GM23338 (cell line): ENCODE measurements around the gene C2orf42. TPM values are rescaled to one million over a fixed set of nuclear protein-coding genes. Genes with fewer than 3 reads are reported as not detected.

Experiments
- ATAC-seq: fragments of 200-7000 bp; cut with Tn5 transposase; 3 replicates; pipeline ENCODE4 v1.9.1; 2020
- DNase-seq: peaks from one replicate; pipeline ENCODE4 v3.0.0-alpha.2; 2015; ENCODE audit warnings: low spot score
- H2AFZ ChIP-seq: fragments of 200-600 bp; sonication (generic); 2 replicates; pipeline ENCODE4 v1.8.0; 2016; ENCODE audit warnings: antibody characterized with exemption, mild to moderate bottlenecking, moderate library complexity
- H3F3A ChIP-seq: fragments of 200-600 bp; sonication (generic); replicated peaks from 2 replicates; pipeline ENCODE4 v1.8.0; 2017; ENCODE audit warnings: antibody characterized with exemption, mixed run types, low read depth
- H3K27ac ChIP-seq: fragments of 200-600 bp; sonication (generic); 2 replicates; pipeline ENCODE4 v1.6.1; 2016; ENCODE audit warnings: low read depth
- H3K27me3 ChIP-seq: fragments of 200-600 bp; sonication (generic); 2 replicates; pipeline ENCODE4 v1.8.0; 2016; ENCODE audit warnings: mild to moderate bottlenecking, mixed run types, moderate library complexity; ENCODE audit not compliant: insufficient read depth
- H3K36me3 ChIP-seq: fragments of 200-600 bp; sonication (generic); 2 replicates; pipeline ENCODE4 v1.8.0; 2016; ENCODE audit warnings: mild to moderate bottlenecking; ENCODE audit not compliant: insufficient read depth
- H3K4me1 ChIP-seq: fragments of 200-600 bp; sonication (generic); 2 replicates; pipeline ENCODE4 v1.8.0; 2016; ENCODE audit warnings: mild to moderate bottlenecking, moderate library complexity; ENCODE audit not compliant: insufficient read depth
- H3K4me2 ChIP-seq: fragments of 200-600 bp; sonication (generic); 2 replicates; pipeline ENCODE4 v1.7.1; 2017; ENCODE audit warnings: mixed run types
- H3K4me3 ChIP-seq: fragments of 200-600 bp; sonication (generic); 2 replicates; pipeline ENCODE4 v1.6.1; 2016; ENCODE audit warnings: mixed run types
- H3K79me2 ChIP-seq: fragments of 200-600 bp; sonication (generic); replicated peaks from 2 replicates; pipeline ENCODE4 v1.8.0; 2017; ENCODE audit warnings: mild to moderate bottlenecking; ENCODE audit not compliant: insufficient read depth
- H3K9me2 ChIP-seq: fragments of 200-600 bp; sonication (generic); 2 replicates; pipeline ENCODE4 v1.8.0; 2017; ENCODE audit not compliant: insufficient read depth
- H4K20me1 ChIP-seq: fragments of 200-600 bp; sonication (generic); replicated peaks from 2 replicates; pipeline ENCODE4 v1.8.0; 2017; ENCODE audit warnings: mild to moderate bottlenecking; ENCODE audit not compliant: insufficient read depth
- H3K27ac Mint-ChIP-seq: 2 replicates; pipeline ENCODE4 v1.8.0; 2020; ENCODE audit warnings: inconsistent platforms, mild to moderate bottlenecking, moderate library complexity, mixed read lengths
- H3K27me3 Mint-ChIP-seq: 3 replicates; pipeline ENCODE4 v1.8.0; 2022; ENCODE audit warnings: low read depth, mild to moderate bottlenecking, moderate library complexity, mixed read lengths, inconsistent platforms; ENCODE audit not compliant: insufficient read depth, poor library complexity
- H3K36me3 Mint-ChIP-seq: 3 replicates; pipeline ENCODE4 v1.8.0; 2021; ENCODE audit warnings: low read depth, mild to moderate bottlenecking, inconsistent platforms, moderate library complexity, mixed read lengths
- H3K4me1 Mint-ChIP-seq: 3 replicates; pipeline ENCODE4 v1.8.0; 2020; ENCODE audit warnings: mild to moderate bottlenecking, inconsistent platforms, mixed read lengths
- H3K4me3 Mint-ChIP-seq: 3 replicates; pipeline ENCODE4 v1.8.0; 2021; ENCODE audit warnings: moderate library complexity, mild to moderate bottlenecking, inconsistent platforms, mixed read lengths
- H3K9me3 Mint-ChIP-seq: 3 replicates; pipeline ENCODE4 v1.8.0; 2020; ENCODE audit warnings: moderate library complexity, mild to moderate bottlenecking, inconsistent platforms, mixed read lengths
- CREB1 ChIP-seq: fragments of 250-450 bp; sonication (Bioruptor Pico); IDR thresholded peaks from 2 replicates; pipeline ENCODE4 v1.5.0; 2020; ENCODE audit warnings: low read depth, mild to moderate bottlenecking, moderate library complexity
- CTCF ChIP-seq, 2 experiments: fragments of 200-600 bp in 1 of 2; sonication (generic) in 1 of 2; conservative IDR thresholded peaks; 2 replicates each; pipeline versions ENCODE4 v1.5.1 to v1.6.1; 2016 to 2017; ENCODE audit warnings: antibody characterized with exemption in 2 of 2, low read depth in 2 of 2, mild to moderate bottlenecking in 2 of 2, moderate library complexity in 1 of 2
- ETS1 ChIP-seq: IDR thresholded peaks from 2 replicates; pipeline ENCODE4 v1.6.1; 2016; ENCODE audit warnings: antibody characterized with exemption
- EZH2 ChIP-seq: fragments of 200-600 bp; sonication (generic); IDR thresholded peaks from one replicate; pipeline ENCODE4 v1.8.0; 2017; ENCODE audit warnings: antibody characterized with exemption, mild to moderate bottlenecking, low read depth; ENCODE audit not compliant: unreplicated experiment
- EZH2phosphoT487 ChIP-seq: fragments of 200-600 bp; sonication (generic); IDR thresholded peaks from one replicate; pipeline ENCODE4 v1.8.1; 2018; ENCODE audit warnings: antibody characterized with exemption; ENCODE audit not compliant: unreplicated experiment
- JUNB ChIP-seq: IDR thresholded peaks from one replicate; pipeline ENCODE4 v1.6.1; 2016; ENCODE audit warnings: antibody characterized with exemption; ENCODE audit not compliant: unreplicated experiment
- NANOG ChIP-seq: IDR thresholded peaks from 2 replicates; pipeline ENCODE4 v1.6.1; 2016; ENCODE audit warnings: antibody characterized with exemption, borderline replicate concordance
- POLR2AphosphoS5 ChIP-seq: IDR thresholded peaks from 2 replicates; pipeline ENCODE4 v1.6.1; 2016; ENCODE audit warnings: antibody characterized with exemption, low read depth
- ZNF114 ChIP-seq: fragments of 250-450 bp; sonication (Bioruptor Pico); IDR thresholded peaks from 2 replicates; pipeline ENCODE4 v1.5.0; 2020; ENCODE audit warnings: mild to moderate bottlenecking, moderate library complexity
- ZNF462 ChIP-seq: fragments of 250-450 bp; sonication (Bioruptor Pico); IDR thresholded peaks from 2 replicates; pipeline ENCODE4 v1.5.0; 2020; ENCODE audit warnings: mild to moderate bottlenecking, moderate library complexity
- polyA plus RNA-seq: library from polyadenylated mRNA; unstranded; fragments of >200 nt; fragmentation: Nextera tagmentation; extraction: Ambion mirVana; gene quantifications from 2 replicates; pipeline ENCODE4 v1.2.1, GENCODE V29; 2016
- total RNA-seq: library from RNA; depleted of rRNA; stranded (reverse); fragments of >200 nt; shearing (Covaris generic); gene quantifications from 2 replicates; pipeline ENCODE4 v1.2.3, GENCODE V29; 2014
- TF ChIP-seq, protein P1 (sequence below): IDR thresholded peaks from one replicate; pipeline ENCODE4 v1.6.1; 2018; ENCODE audit warnings: antibody characterized with exemption; ENCODE audit not compliant: unreplicated experiment

C2orf42 gene
- total and polyA plus RNA-seq, 2 experiments from 2014 or later: 4.3 to 6.9 TPM

DNA sequence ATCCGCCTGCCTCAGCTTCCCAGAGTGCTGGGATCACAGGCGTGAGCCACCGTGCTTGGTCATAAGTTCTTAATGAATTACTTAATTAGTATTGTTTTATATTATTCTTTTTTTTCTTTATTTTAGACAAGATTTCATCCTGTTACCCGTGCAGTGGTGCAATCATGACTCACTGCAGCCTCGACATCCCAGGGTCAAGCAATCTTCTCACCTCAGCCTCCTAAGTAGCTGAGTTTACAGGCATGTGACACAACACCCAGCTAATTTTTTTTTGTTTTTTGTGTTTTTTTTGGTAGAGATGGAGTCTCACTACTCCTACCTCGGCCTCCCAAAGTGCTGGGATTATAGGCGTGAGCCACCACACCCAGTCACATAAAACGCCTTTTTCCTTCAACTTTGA is 17.3 kb downstream of the C2orf42 start:
- H3K9me3 Mint-ChIP-seq: no peaks in the 10 kb centered on the region
- H3K36me3 Mint-ChIP-seq: peaks cover 33% of the 10 kb centered on the region; the same call in 2 of the 3 replicates
- Histone ChIP-seq H4K20me1 (no peaks in the 10 kb centered on the region; the same call in 1 of the 2 replicates), H3K4me1 (no peaks in the 10 kb centered on the region), H3F3A (no peaks in the 10 kb centered on the region; the same call in 1 of the 2 replicates), H3K36me3 (peaks cover 12% of the 10 kb centered on the region; the same call in 1 of the 2 replicates), H3K9me2 (no peaks in the 10 kb centered on the region), H3K79me2 (no peaks in the 10 kb centered on the region), H3K4me2 (no peak overlapping the region), H2AFZ (no peak overlapping the region), H3K27ac (no peak overlapping the region), H3K27me3 (no peaks in the 10 kb centered on the region), H3K4me3 (no peak overlapping the region)
- ATAC-seq (no peak), DNase-seq (no peak)
- H3K27me3 Mint-ChIP-seq: peaks cover 5% of the 10 kb centered on the region
- no peak overlapping the region for H3K27ac Mint-ChIP-seq
- H3K4me1 Mint-ChIP-seq: peaks cover 7% of the 10 kb centered on the region; the same call in 2 of the 3 replicates
- H3K4me3 Mint-ChIP-seq: no peak overlapping the region
- TF ChIP-seq, protein P1, sequence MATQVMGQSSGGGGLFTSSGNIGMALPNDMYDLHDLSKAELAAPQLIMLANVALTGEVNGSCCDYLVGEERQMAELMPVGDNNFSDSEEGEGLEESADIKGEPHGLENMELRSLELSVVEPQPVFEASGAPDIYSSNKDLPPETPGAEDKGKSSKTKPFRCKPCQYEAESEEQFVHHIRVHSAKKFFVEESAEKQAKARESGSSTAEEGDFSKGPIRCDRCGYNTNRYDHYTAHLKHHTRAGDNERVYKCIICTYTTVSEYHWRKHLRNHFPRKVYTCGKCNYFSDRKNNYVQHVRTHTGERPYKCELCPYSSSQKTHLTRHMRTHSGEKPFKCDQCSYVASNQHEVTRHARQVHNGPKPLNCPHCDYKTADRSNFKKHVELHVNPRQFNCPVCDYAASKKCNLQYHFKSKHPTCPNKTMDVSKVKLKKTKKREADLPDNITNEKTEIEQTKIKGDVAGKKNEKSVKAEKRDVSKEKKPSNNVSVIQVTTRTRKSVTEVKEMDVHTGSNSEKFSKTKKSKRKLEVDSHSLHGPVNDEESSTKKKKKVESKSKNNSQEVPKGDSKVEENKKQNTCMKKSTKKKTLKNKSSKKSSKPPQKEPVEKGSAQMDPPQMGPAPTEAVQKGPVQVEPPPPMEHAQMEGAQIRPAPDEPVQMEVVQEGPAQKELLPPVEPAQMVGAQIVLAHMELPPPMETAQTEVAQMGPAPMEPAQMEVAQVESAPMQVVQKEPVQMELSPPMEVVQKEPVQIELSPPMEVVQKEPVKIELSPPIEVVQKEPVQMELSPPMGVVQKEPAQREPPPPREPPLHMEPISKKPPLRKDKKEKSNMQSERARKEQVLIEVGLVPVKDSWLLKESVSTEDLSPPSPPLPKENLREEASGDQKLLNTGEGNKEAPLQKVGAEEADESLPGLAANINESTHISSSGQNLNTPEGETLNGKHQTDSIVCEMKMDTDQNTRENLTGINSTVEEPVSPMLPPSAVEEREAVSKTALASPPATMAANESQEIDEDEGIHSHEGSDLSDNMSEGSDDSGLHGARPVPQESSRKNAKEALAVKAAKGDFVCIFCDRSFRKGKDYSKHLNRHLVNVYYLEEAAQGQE: no peak
- TF ChIP-seq NANOG (no peak), JUNB (no peak), ETS1 (no peak), ZNF114 (CRISPR knock-in tag) (no peak), ZNF462 (CRISPR knock-in tag) (no peak), EZH2phosphoT487 (no peak), EZH2 (no peak), POLR2AphosphoS5 (no peak), CREB1 (no peak), CTCF (conservative IDR thresholded peaks at IDR 0.05; ENCODE audit: low read depth in 2 of 2) (no peak)
